ENCODE measurements around the gene RPP30. TPM values are rescaled to one million over a fixed set of nuclear protein-coding genes. Genes with fewer than 3 reads are reported as not detected.

RPP30 gene
- total and polyA plus RNA-seq, 11 donors = 26.4 to 39.9 (median 32.0) TPM

- H3K27me3 ChIP-seq = peaks cover 12 to 51% (median 43%) of the 10 kb centered on the region in 9 donors
- H3K4me1 ChIP-seq = peaks cover 0 to 23% (median 5%) of the 10 kb centered on the region in 12 donors
- H3K4me3 ChIP-seq = peak overlapping the region in 3 of 12 donors; percentile 66 to 79 (median 68)
- 87 to 96% (median 88%) methylated on average over 3 of the region's 3 CpGs for WGBS, 4 donors
- ATAC-seq (no peak), DNase-seq (no peak)
- H3K27ac ChIP-seq = no peak overlapping the region
- peaks cover 0 to 6% (median under 1%) of the 10 kb centered on the region in 12 donors for H3K9me3 ChIP-seq
- no peaks in the 10 kb centered on the region for H3K36me3 ChIP-seq
- intact Hi-C loops (cut with DNase I) = loop anchor here in 5 of 10 donors (5.0 to 10.0 kb wide), 4 partner anchors 99 to 1061 kb away; no protein-coding TSS in a partner anchor
- TF ChIP-seq POLR2A (IDR thresholded peaks at IDR 0.05) (no peak), CTCF (IDR thresholded peaks at IDR 0.05) (no peak)
These were observed 15.5 kb upstream of the RPP30 start for GRCh38 chr10:90856261-90856660.

- Histone ChIP-seq H3K4me1 (peaks cover 0 to 23% (median 5%) of the 10 kb centered on the region in 12 donors), H3K27me3 (peaks cover 12 to 51% (median 43%) of the 10 kb centered on the region in 9 donors), H3K27ac (peak overlapping the region in 1 of 12 donors; percentile 79), H3K4me3 (peak overlapping the region; percentile 45 to 83 (median 64)), H3K36me3 (no peaks in the 10 kb centered on the region), H3K9me3 (no peaks in the 10 kb centered on the region)
- DNase-seq (no peak), ATAC-seq (peak in 2 of 4 donors; percentile 17 to 44)
- 5 to 11% (median 7%) methylated on average over 32 to 59 of the region's 59 CpGs for WGBS, 4 donors
- intact Hi-C loops (cut with DNase I) = loop anchor here in 5 of 10 donors (5.0 to 10.0 kb wide), 4 partner anchors 100 to 1062 kb away; no protein-coding TSS in a partner anchor
- no peak for TF ChIP-seq CTCF (IDR thresholded peaks at IDR 0.05)
- no peak for TF ChIP-seq POLR2A (IDR thresholded peaks at IDR 0.05)
These were observed 14.7 kb upstream of the RPP30 start for GRCh38 chr10:90856964-90857634.

- H3K4me1 ChIP-seq = peaks cover 0 to 23% (median 5%) of the 10 kb centered on the region in 12 donors
- peaks cover 12 to 46% (median 43%) of the 10 kb centered on the region in 9 donors for H3K27me3 ChIP-seq
- DNase-seq = peak; percentile 51 to 85 (median 63)
- peak within 1 kb of the TSS in 5 of 12 donors; percentile 17 to 79 (median 60) for H3K27ac ChIP-seq
- no peaks in the 10 kb centered on the region for H3K36me3 ChIP-seq
- H3K4me3 ChIP-seq = peak within 1 kb of the TSS; percentile 45 to 83 (median 64)
- no peaks in the 10 kb centered on the region for H3K9me3 ChIP-seq
- WGBS, 4 donors = 1 to 4% (median 2%) methylated on average over 24 to 104 of the region's 104 CpGs
- intact Hi-C loops (cut with DNase I) = loop anchor here in 5 of 10 donors (5.0 to 10.0 kb wide), 4 partner anchors 101 to 1063 kb away; no protein-coding TSS in a partner anchor
- peak in 3 of 4 donors; percentile 66 to 91 (median 88) for ATAC-seq
- TF ChIP-seq CTCF (IDR thresholded peaks at IDR 0.05) (peak in 11 of 12 donors; percentile 24 to 75 (median 61)), POLR2A (IDR thresholded peaks at IDR 0.05) (no peak)
These were observed 13.9 kb upstream of the RPP30 start, which contains the start of gene HTR7 for GRCh38 chr10:90857635-90858460. TSS of gene HTR7 (minus strand) at chr10:90858039. CDS start at chr10:90857671, 368 bp downstream.
